Thyroid gland (tissue), 4 donors: ENCODE results near the gene SUGCT. TPM values are rescaled to one million over a fixed set of nuclear protein-coding genes. Genes with fewer than 3 reads are reported as not detected.

Experiments used
- DNase-seq, 2 donors: peaks; one replicate each; pipeline ENCODE4 v3.0.0-alpha.2; 2019
- H3K27ac ChIP-seq, 3 donors: fragments of 200-600 bp; sonication (generic); 1 replicate in 2 of 3; 2 replicates in 1 of 3; pipeline ENCODE4 v1.5.1; 2016 to 2019; ENCODE audit warnings: mild to moderate bottlenecking in 1 of 3, moderate library complexity in 1 of 3
- H3K27me3 ChIP-seq: fragments of 200-600 bp; sonication (generic); one replicate; pipeline ENCODE4 v1.5.1; 2019
- H3K36me3 ChIP-seq, 2 donors: fragments of 200-600 bp; sonication (generic); one replicate each; pipeline ENCODE4 v1.5.1; 2016 to 2019
- H3K4me1 ChIP-seq, 2 donors: fragments of 200-600 bp; sonication (generic); one replicate each; pipeline ENCODE4 v1.5.1; 2017 to 2019
- H3K4me3 ChIP-seq, 3 donors: fragments of 200-600 bp; sonication (generic); replicated peaks in 1 of 3; 1 replicate in 2 of 3; 2 replicates in 1 of 3; pipeline ENCODE4 v1.5.1; 2016; ENCODE audit warnings: mild to moderate bottlenecking in 1 of 3
- H3K9me3 ChIP-seq: fragments of 200-600 bp; sonication (generic); one replicate; pipeline ENCODE4 v1.5.1; 2017
- POLR2A ChIP-seq, 2 donors: fragments of 450-650 bp; IDR thresholded peaks; one replicate each; pipeline ENCODE4 v1.6.1; 2017; ENCODE audit warnings: antibody characterized with exemption in 2 of 2, mild to moderate bottlenecking in 2 of 2, moderate library complexity in 1 of 2
- WGBS, 2 donors: methylation state at CpG; one replicate each; pipeline ENCODE4 v1.1.5; 2017; 5-methylcytosine and 5-hydroxymethylcytosine counted together
- intact Hi-C: fragments of 100-400 bp; cut with DNase I; formaldehyde crosslinking; loops from one replicate; pipeline ENCODE4 v1.15.1; 2023
- total RNA-seq, 4 donors: library from RNA; depleted of rRNA; stranded (reverse); fragments of >200 nt; gene quantifications; one replicate each; pipeline ENCODE4 v1.2.3, GENCODE V29; 2016
- TF ChIP-seq, protein P1 (sequence below), 6 experiments: fragments of 200-600 bp in 3 of 6; fragments of 450-650 bp in 3 of 6; sonication (generic) in 3 of 6; IDR thresholded peaks; one replicate each; pipeline ENCODE4 v1.5.1; 2016 to 2019; ENCODE audit warnings: antibody characterized with exemption in 6 of 6, mild to moderate bottlenecking in 2 of 6, inconsistent platforms in 1 of 6, moderate library complexity in 1 of 6

The SUGCT gene
- total RNA-seq, 4 donors from 2014 or later: 1.3 to 15.2 (median 3.2) TPM

DNA sequence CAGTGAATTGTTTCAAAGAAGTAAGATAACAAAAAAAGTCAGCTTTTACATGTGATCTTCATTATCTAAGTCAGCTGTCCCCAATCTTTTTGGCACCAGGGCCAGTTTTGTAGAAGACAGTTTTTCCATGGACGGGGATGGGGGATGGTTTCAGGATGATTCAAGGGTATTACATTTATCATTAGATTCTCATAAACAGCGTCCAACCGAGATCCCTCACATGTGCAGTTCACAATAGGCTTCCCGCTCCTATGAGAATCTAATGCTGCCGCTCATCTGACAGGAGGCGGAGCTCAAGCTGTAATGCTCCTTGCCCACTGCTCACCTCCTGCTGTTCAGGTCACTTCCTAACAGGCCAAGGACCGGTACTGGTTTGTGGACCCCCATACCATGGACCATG, 607.5 kb downstream of the SUGCT start:
- no peak overlapping the region for H3K27ac ChIP-seq
- H3K4me1 ChIP-seq: no peaks in the 10 kb centered on the region
- intact Hi-C loops: no loop called here
- TF ChIP-seq POLR2A (IDR thresholded peaks at IDR 0.05): no peak
- TF ChIP-seq, protein P1, sequence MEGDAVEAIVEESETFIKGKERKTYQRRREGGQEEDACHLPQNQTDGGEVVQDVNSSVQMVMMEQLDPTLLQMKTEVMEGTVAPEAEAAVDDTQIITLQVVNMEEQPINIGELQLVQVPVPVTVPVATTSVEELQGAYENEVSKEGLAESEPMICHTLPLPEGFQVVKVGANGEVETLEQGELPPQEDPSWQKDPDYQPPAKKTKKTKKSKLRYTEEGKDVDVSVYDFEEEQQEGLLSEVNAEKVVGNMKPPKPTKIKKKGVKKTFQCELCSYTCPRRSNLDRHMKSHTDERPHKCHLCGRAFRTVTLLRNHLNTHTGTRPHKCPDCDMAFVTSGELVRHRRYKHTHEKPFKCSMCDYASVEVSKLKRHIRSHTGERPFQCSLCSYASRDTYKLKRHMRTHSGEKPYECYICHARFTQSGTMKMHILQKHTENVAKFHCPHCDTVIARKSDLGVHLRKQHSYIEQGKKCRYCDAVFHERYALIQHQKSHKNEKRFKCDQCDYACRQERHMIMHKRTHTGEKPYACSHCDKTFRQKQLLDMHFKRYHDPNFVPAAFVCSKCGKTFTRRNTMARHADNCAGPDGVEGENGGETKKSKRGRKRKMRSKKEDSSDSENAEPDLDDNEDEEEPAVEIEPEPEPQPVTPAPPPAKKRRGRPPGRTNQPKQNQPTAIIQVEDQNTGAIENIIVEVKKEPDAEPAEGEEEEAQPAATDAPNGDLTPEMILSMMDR (IDR thresholded peaks at IDR 0.05): no peak
- no peak overlapping the region for H3K4me3 ChIP-seq
- WGBS, 2 donors: 90 to 92% methylated on average over 7 of the region's 7 CpGs
- DNase-seq: no peak
- no peaks in the 10 kb centered on the region for H3K9me3 ChIP-seq
- no peaks in the 10 kb centered on the region for H3K36me3 ChIP-seq
- H3K27me3 ChIP-seq: no peaks in the 10 kb centered on the region

DNA sequence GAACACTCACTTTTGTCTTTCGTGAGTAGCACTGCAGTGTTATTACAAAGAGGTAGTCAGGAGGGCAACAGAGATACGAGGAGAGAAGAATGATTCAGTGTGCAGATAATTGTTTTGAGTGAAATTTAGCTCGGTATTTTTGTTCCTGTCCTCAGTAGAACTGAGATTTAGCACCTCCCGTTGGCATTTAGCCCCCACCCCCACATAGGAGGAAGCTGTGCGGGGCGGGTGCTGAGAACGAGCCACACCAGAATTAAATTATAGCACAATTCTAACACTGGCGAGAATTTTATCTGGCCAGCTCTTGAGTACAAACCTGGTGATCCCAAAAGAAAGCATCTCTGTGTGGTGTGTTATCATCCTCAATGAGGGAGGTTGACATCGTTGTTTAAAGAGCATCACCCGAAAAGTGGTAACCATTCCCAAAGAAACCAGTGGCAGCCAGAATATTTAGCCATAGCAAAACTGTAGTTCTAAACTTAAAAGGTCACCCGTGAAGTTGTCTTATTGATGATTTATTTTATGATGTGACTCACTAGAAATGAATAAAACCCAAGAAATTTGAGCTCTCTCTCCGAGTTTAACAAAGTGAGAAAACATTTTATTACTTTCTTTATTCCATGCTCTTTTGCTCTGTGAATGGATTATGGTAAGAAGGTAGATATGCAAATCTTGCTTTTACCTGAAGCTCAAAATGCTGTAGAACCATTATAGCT, 612.2 kb downstream of the SUGCT start:
- intact Hi-C loops: no loop called here

DNA sequence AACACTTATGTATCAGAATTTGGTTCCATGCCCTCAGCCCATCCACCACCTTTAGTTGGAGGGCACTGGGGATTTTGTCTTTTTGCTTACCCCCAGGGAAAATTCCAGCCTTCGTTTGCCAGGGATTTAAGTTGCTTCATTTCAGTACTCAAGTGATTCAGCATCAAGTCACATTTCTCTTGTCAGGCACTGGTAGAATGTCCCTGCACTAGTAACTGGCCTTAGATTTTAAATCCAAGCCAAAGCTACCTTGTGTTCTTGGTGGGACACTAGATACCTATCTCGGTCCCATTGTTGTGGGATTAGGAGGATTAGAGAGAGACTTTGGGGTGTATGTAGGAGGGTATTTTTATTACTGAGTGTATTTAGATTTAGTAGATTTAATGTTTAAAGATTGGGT, 613.1 kb downstream of the SUGCT start:
- Histone ChIP-seq H3K4me3 (no peak overlapping the region), H3K4me1 (no peaks in the 10 kb centered on the region), H3K36me3 (no peaks in the 10 kb centered on the region), H3K27ac (no peak overlapping the region), H3K9me3 (no peaks in the 10 kb centered on the region), H3K27me3 (no peaks in the 10 kb centered on the region)
- intact Hi-C loops: no loop called here
- 78 to 88% methylated on average over 2 of the region's 2 CpGs for WGBS, 2 donors
- TF ChIP-seq POLR2A (IDR thresholded peaks at IDR 0.05): no peak
- TF ChIP-seq, protein P1 (IDR thresholded peaks at IDR 0.05): no peak
- DNase-seq: no peak

More for the DNA sequence above, 612.2 kb downstream of the SUGCT start:
- H3K4me1 ChIP-seq: no peaks in the 10 kb centered on the region
- DNase-seq: no peak
- H3K9me3 ChIP-seq: no peaks in the 10 kb centered on the region
- TF ChIP-seq POLR2A (IDR thresholded peaks at IDR 0.05): no peak
- TF ChIP-seq, protein P1 (IDR thresholded peaks at IDR 0.05): no peak
- H3K27me3 ChIP-seq: no peaks in the 10 kb centered on the region
- WGBS, 2 donors: 70 to 75% methylated on average over 12 of the region's 12 CpGs
- H3K36me3 ChIP-seq: no peaks in the 10 kb centered on the region
- no peak overlapping the region for H3K4me3 ChIP-seq
- no peak overlapping the region for H3K27ac ChIP-seq

DNA sequence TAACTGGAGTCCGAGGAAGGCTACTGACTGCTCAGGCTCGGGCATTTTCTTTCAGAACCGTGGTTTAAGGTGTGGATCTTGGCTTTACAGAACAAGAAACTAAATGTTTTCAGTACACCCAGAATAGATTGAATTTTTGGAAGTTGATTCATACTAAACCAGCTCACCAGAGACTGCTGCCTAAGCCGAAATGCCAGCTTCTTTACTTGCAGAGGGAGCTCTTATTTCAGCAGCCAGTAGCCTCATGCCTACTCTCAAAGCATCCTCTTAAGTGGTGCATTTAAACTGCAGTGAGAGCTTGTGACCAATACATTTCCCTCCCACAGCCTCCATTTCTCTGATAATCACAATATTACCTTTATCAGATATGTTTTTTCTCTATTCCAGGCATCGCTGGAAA, 615.1 kb downstream of the SUGCT start:
- Histone ChIP-seq H3K4me3 (no peak overlapping the region), H3K36me3 (no peaks in the 10 kb centered on the region), H3K27me3 (no peaks in the 10 kb centered on the region), H3K9me3 (no peaks in the 10 kb centered on the region), H3K4me1 (no peaks in the 10 kb centered on the region), H3K27ac (no peak overlapping the region)
- DNase-seq: no peak
- intact Hi-C loops: no loop called here
- TF ChIP-seq POLR2A (IDR thresholded peaks at IDR 0.05): no peak
- TF ChIP-seq, protein P1 (IDR thresholded peaks at IDR 0.05): no peak
- 89 to 92% methylated on average over 5 of the region's 5 CpGs for WGBS, 2 donors

DNA sequence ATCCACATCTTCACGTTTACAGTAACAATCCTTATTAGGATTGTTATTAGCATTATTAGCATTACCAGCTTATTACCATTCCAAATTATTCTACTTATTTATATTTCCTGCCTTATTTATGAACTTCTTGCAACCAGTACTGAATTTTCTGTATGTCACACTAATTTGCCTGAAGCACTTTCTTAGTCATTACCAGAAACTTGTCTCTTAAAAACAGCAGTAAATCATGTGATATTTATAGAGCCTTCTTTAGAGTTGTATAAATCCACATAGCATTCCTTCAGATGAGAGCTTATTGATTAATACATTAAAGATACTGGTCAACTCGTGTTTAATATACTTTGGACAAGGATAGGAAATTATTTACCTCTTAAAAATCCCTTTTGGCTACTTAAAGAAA, 618.6 kb downstream of the SUGCT start:
- H3K4me1 ChIP-seq: no peaks in the 10 kb centered on the region

More for the DNA sequence above, 618.6 kb downstream of the SUGCT start:
- TF ChIP-seq, protein P1 (IDR thresholded peaks at IDR 0.05): no peak
- no peak for TF ChIP-seq POLR2A (IDR thresholded peaks at IDR 0.05)
- Histone ChIP-seq H3K27ac (no peak overlapping the region), H3K4me3 (no peak overlapping the region), H3K9me3 (no peaks in the 10 kb centered on the region), H3K27me3 (no peaks in the 10 kb centered on the region), H3K36me3 (no peaks in the 10 kb centered on the region)
- intact Hi-C loops: no loop called here
- no peak for DNase-seq
- 79 to 80% methylated on average over 2 of the region's 2 CpGs for WGBS, 2 donors
